Measurements from ENCODE around the gene CAMTA1. TPM values are rescaled to one million over a fixed set of nuclear protein-coding genes. Genes with fewer than 3 reads are reported as not detected.

The CAMTA1 gene
- polyA plus RNA-seq, 1 donor from 2014 or later = 162 TPM

GRCh38 chr1:7771823-7772299, 986.6 kb downstream of the CAMTA1 start:
- Histone ChIP-seq H3K36me3 (ENCODE audit: insufficient read depth, low read length) (peaks cover 22% of the 10 kb centered on the region), H3K27ac (ENCODE audit: low read length) (peak overlapping the region; percentile 17), H3K9ac (ENCODE audit: low read length) (peak overlapping the region; percentile 74), H3K4me3 (ENCODE audit: low read length) (peak overlapping the region; percentile 85), H3F3A (ENCODE audit: insufficient read depth, low read length, poor library complexity, severe bottlenecking) (peaks cover 8% of the 10 kb centered on the region), H3K9me2 (ENCODE audit: insufficient read depth, low read length) (no peaks in the 10 kb centered on the region), H3K27me3 (ENCODE audit: insufficient read depth, low read depth, low read length) (peaks cover 2% of the 10 kb centered on the region), H2AFZ (ENCODE audit: low read depth, low read length) (no peak overlapping the region), H3K79me2 (replicated peaks; ENCODE audit: insufficient read depth, low read length) (peaks cover 34% of the 10 kb centered on the region), H3K9me3 (ENCODE audit: low read length) (no peaks in the 10 kb centered on the region), H3K4me2 (ENCODE audit: low read length) (peak overlapping the region; percentile 90), H4K20me1 (ENCODE audit: insufficient read depth) (no peaks in the 10 kb centered on the region)
- TF ChIP-seq SMC3 (conservative IDR thresholded peaks at IDR 0.05; ENCODE audit: poor library complexity) = no peak
- no peak for TF ChIP-seq EP300 (conservative IDR thresholded peaks at IDR 0.05; ENCODE audit: poor library complexity, severe bottlenecking)
- no peak for TF ChIP-seq REST (IDR thresholded peaks at IDR 0.05; ENCODE audit: borderline replicate concordance)

DNA sequence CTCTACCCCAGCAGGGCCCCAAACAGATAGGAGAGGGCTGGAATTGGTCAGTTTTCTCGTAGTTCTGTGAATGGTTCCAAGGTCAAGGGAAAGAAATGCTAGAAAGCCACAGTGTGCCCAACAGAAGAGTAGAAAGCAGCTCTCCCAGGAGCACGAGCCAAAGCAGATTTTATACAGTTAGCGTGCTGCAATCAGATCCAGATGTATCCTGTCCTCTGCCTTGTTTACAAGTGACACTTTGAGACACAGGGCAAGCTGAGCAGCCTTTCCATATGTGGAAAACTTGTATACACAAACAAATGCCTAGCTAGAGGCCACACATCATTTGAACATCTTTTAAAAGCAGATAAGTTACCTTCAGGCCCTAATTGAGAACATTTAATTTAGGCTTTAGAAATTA, 992.3 kb downstream of the CAMTA1 start:
- H3K27me3 ChIP-seq (ENCODE audit: insufficient read depth, low read depth, low read length) = no peaks in the 10 kb centered on the region
- TF ChIP-seq TAF1 (IDR thresholded peaks at IDR 0.05; ENCODE audit: low read depth) (no peak), RAD21 (conservative IDR thresholded peaks at IDR 0.05) (no peak), EZH2 (IDR thresholded peaks at IDR 0.05; ENCODE audit: borderline replicate concordance, insufficient read depth, low read length, poor library complexity, severe bottlenecking) (no peak), POLR2AphosphoS5 (IDR thresholded peaks at IDR 0.05) (no peak), MXI1 (conservative IDR thresholded peaks at IDR 0.05; ENCODE audit: poor library complexity, severe bottlenecking) (no peak), REST (IDR thresholded peaks at IDR 0.05; ENCODE audit: borderline replicate concordance) (no peak), CTCF (IDR thresholded peaks at IDR 0.05; ENCODE audit: poor library complexity, severe bottlenecking) (no peak), SMC3 (conservative IDR thresholded peaks at IDR 0.05; ENCODE audit: poor library complexity) (no peak), EP300 (conservative IDR thresholded peaks at IDR 0.05; ENCODE audit: poor library complexity, severe bottlenecking) (no peak)
- no peaks in the 10 kb centered on the region for H3K9me2 ChIP-seq (ENCODE audit: insufficient read depth, low read length)
- no peak overlapping the region for H3K27ac ChIP-seq (ENCODE audit: low read length)
- no peaks in the 10 kb centered on the region for H4K20me1 ChIP-seq (ENCODE audit: insufficient read depth)
- no peak overlapping the region for H2AFZ ChIP-seq (ENCODE audit: low read depth, low read length)
- H3K9me3 ChIP-seq (ENCODE audit: low read length) = no peaks in the 10 kb centered on the region
- peaks cover 14% of the 10 kb centered on the region for H3K36me3 ChIP-seq (ENCODE audit: insufficient read depth, low read length)
- no peaks in the 10 kb centered on the region for H3F3A ChIP-seq (ENCODE audit: insufficient read depth, low read length, poor library complexity, severe bottlenecking)
- H3K4me3 ChIP-seq (ENCODE audit: low read length) = no peak overlapping the region
- peaks cover 25% of the 10 kb centered on the region for H3K79me2 ChIP-seq (replicated peaks; ENCODE audit: insufficient read depth, low read length)
- no peak overlapping the region for H3K9ac ChIP-seq (ENCODE audit: low read length)
- no peak overlapping the region for H3K4me2 ChIP-seq (ENCODE audit: low read length)

Measured in neural cell (in vitro differentiated cells).